HG03520 (cell line): ENCODE results near the gene PNKP.

Experiments
- ATAC-seq: cut with Tn5 transposase; IDR thresholded peaks from one replicate; pipeline ENCODE4 v1.9.1; 2021; ENCODE audit warnings: mild to moderate bottlenecking, moderate library complexity; ENCODE audit not compliant: unreplicated experiment

Gene PNKP

DNA sequence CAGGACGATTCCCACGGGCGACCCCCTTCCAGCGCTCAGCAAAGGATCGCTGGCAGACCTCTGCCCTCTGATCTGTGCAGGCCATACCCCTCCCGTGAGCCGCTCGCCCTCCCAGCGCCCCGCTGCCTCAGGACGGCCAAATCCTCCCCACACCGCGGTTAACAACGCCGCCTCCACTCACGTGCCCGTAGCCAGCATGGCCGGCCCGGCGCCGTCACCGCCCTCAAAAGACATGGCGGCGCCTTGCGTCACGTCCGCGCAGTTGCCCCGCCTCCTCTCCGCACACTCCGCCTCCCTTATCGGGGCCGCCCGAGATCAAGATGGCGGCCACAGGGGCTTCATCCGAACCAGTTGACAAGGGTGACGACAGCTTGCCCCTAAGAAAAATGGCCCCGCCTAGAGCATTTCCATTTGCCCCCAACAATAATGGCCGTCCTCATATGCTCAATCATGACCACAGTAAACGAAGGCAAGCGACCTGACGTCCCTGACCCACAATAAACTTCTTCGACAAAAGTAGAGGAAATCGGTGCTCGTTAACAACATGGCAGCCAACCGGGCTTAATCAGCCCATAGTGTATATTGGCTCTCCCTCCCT, 9.1 kb upstream of the PNKP start:
- ATAC-seq: peak; percentile 42

- ATAC-seq: no peak
Observed at GRCh38 chr19:49875857-49876421, 8.6 kb upstream of the PNKP start.

DNA sequence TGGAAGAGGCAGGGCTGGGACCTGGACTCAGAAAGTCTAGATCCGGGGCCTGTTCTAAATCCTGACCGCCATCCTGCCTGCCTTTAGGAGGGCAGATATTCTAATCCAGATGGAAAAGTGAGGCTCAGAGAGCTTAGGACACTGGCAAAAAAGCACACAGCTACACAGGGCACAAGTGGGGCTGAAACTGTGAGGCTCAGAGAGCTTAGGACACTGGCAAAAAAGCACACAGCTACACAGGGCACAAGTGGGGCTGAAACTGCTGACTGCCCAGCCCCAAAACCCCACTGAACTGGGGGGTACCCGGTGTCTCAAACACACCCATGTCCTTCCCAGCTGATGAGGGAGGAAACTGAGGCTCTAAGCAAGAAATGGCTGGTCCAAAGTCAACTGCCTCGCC, 7.8 kb upstream of the PNKP start:
- no peak for ATAC-seq

- no peak for ATAC-seq
Observed at GRCh38 chr19:49874503-49875157, 7.3 kb upstream of the PNKP start.

GRCh38 chr19:49873834-49874233, 6.5 kb upstream of the PNKP start:
- no peak for ATAC-seq

DNA sequence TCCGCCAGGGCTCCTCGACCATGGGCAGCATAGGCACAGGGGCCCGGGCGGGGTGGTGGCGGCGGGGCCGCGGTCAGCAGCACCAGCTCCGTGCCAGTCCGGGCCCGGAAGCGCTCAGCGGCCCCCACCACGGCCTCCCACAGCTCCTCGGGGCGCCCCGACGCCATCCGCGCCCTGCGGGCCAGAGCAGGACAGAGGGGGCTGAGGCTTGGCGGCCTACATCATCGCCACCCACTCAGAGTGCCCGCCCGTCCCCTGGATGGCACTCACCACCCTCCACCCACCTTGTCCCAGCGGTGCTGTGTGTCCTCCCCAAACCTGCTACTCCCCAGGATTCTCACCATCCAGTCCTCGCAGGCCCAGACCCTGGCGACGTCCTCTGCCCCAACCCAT, 5.7 kb upstream of the PNKP start:
- no peak for ATAC-seq

GRCh38 chr19:49872245-49873128, 5.1 kb upstream of the PNKP start:
- ATAC-seq: no peak

GRCh38 chr19:49871349-49871985, 4.1 kb upstream of the PNKP start:
- ATAC-seq: no peak

GRCh38 chr19:49870309-49870901, 3.0 kb upstream of the PNKP start:
- ATAC-seq: no peak

DNA sequence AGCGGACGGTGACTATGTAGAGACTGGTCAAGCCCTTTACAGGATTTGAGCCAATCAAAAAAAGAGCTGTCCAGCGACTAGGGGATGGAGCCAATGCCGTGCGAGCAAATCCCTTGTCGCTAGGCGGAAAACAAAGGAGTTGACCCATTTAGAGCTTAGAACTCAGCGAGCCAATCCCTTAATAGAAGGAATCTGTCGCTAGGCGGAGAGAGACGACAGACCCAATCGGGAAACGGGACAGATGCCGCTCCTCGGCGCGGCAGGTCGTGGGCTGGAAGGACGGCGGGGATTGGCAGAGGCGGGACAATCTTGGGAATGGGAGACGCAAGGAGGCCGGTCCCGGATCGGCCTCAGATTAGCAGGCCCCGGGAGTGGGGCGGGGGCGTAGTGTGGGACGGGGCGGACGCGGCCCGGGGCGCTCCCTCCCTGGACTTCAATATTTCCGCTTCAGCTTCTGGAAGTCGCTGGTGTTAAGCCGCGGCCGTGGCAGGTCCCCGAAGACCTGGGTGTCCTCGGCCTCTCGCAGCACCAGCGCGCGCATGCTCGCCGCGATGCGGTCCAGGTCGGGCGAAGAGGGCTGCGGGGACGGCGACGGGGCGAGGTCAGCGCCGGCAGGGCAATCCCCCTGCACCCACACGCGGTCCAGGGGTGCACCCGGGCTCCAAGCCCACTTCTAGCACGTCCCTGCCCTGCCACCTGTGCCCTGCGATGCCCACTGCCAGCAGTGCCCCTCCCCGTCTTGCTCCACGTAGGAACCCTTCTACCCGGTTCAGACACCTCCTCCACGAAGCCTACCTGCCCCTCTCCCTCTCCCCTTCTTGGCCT, 2.3 kb upstream of the PNKP start:
- ATAC-seq: peak; percentile 75

- peak; percentile 4 for ATAC-seq
Observed at GRCh38 chr19:49869009-49869483, 1.7 kb upstream of the PNKP start.

DNA sequence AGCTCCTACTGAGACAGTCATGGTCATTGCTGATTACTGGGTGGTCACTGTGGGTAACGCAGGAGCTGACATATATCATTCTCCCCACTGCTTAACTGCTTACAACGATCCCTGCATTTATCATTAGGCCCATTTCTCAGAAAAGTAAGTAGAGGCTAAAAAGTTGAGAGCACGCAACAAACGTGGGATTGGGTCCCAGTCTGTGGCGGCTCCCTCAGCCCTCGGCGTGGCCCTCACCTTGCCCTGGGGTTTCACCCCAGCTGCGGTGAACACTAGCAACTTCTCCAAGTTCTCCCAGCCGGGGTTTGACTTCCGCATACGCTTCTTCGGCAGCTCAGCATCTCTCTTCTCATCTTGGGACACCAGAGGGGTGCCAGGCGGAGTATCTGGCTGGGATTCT, 2.5 kb downstream of the PNKP start:
- ATAC-seq: no peak

GRCh38 chr19:49863935-49864320, 3.4 kb downstream of the PNKP start:
- no peak for ATAC-seq

DNA sequence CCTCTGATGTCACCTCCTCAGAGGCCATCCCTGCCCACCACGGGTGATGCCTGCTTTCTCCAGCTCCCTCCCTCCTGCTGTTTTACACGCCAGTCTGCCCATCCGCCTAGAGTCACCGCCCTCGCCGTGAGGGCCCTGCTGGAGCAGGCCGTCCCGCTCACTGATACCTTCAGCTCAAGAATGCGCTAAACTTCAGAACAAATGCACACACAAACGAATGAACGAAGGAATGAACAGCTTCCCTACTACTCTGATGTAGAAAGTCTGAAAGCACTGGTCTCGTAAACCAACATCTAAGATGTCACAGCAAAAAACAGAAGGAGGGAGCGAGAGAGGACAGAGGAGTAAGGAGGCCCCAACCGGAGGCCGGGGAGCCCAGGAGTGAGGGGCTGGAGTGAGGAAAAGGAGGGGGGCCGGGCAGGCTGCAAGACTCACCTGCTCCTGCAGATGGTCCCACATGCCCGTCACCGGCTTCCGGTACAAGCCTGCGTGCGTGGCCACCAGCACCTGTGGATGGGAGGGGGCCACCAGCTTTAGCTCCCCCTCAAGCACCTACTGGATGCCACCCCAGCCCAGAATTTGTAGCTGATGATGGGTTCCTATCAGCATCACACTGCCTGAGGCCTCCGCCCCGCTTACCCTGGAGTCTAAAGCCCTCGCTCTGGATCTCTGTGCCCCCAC, 4.0 kb downstream of the PNKP start:
- ATAC-seq: no peak

DNA sequence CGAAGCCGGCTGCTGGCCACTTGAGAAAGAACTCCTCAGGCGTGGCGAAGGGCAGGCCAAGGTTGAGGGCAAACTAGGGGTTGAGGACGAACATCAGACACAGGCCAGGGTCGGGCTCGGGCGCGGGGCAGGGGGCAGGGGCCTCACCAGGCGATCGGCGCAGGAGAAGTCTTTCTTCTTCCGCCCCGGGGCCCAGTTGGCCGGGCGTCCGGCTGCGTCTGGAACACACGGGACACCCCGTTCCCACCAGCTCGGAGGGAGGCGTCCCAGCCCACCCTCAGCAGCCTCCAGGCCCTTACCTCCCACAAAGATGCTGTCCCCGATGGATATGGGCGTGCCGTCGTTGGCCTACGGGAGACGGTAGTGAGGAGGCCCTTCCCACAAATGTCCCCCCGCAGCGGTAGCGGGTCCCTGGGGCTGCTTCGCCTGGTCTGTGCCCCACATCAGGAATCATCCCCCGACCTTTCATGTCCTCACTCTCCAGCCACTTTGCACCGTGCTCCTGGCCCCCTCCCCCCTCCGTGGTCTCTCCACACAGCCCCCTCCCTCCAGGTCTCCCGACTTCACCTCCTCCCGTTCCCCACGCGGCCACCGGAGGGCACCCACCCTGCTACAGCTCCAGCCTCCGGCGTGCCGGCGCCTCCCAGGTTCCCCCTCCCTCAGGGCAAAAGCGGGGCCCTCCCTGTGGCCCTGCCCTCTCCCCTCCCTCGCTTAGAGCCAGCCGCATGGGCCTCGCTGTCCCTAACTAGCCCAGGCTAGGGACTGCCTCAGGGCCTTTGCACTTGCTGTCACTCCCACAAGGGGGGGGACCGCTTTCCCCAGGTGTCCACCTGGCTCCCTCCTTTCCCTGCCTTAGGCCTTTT, 4.8 kb downstream of the PNKP start:
- ATAC-seq: no peak

- ATAC-seq: no peak
Observed at GRCh38 chr19:49861541-49862378, 5.6 kb downstream of the PNKP start.

DNA sequence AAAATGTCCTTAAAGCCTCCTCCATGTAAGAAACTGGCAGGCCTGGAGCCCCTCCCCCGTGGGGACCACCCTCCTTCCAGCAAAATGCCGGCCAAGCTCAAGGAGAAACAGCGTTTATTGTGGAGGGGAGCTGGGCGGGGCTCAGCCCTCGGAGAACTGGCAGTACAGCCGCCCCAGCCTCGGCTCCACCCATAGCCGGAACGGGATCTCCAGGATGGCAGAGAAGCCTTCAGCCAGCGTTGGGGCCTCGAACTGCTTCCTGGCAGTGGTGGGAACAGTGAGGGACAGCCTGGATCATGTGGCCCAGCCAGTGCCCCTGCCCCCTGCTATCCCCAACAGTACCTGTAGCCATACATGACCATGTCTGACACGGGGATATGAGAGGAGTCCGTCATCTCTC, 6.3 kb downstream of the PNKP start:
- ATAC-seq: no peak
